ENCODE results near the gene PEAK1.
"Not testable (repeated sequence)": the region's sequence is repeated elsewhere in the genome, so short reads cannot be mapped to it uniquely, and the experiment has no call there.

The PEAK1 gene

DNA sequence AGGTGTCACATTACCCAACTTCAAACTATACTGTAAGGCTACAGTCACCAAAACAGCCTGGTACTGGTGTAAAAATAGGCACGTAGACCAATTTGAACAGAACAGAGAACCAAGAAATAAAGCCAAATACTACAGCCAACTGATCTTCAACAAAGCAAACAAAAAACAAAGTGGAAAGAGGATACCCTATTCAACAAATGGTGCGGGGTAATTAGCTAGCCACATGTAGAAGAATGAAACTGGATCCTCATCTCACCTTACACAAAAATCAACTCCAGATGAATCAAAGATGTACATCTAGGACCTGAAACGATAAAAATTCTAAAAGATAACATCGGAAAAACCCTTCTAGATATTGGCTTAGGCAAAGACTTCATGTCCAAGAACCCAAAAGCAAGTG is 13.1 kb downstream of the PEAK1 start:
- no peak overlapping the region for H4K12ac ChIP-seq (ENCODE audit: low read depth, low read length)

DNA sequence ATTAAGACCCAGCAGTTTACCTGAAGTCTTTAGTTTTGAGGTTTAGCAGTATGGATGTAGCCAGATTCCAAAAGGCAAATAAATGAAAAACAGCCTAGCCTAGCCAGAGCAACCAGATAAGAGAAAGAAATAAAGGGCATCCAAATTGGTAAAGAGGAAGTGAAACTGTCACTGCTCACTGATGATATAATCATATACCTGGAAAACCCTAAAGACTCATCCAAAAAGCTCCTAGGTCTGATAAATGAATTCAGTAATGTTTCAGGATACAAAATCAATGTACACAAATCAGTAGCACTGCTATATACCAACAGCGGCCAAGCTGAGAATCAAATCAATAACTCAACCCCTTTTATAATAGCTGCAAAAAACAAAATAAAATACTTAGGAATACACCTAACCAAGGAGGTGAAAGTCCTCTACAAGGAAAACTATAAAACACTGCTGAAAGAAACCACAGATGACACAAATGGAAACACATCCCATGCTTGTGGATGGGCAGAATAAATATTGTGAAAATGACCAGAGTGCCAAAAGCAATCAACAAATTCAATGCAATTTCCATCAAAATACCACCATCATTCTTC is 13.6 kb downstream of the PEAK1 start:
- H3K27ac ChIP-seq (ENCODE audit: low read depth, low read length); H3K9me3 ChIP-seq (ENCODE audit: insufficient read depth, low read depth, low read length); H2BK5ac ChIP-seq (ENCODE audit: low read depth, low read length, poor library complexity); H3K79me2 ChIP-seq (ENCODE audit: control insufficient read depth, insufficient read depth, low read length, poor library complexity); H3K4ac ChIP-seq (ENCODE audit: low read depth, low read length); H3K23ac ChIP-seq (ENCODE audit: low read length); H2AFZ ChIP-seq (ENCODE audit: insufficient read depth, low read length, poor library complexity); H3K27me3 ChIP-seq (ENCODE audit: insufficient read depth, low read length); H3K4me1 ChIP-seq (ENCODE audit: control insufficient read depth in 1 of 2, insufficient read depth in 2 of 2, low read length in 2 of 2); H2BK120ac ChIP-seq (ENCODE audit: insufficient read depth, low read length, poor library complexity); H4K12ac ChIP-seq (ENCODE audit: low read depth, low read length); H2AK5ac ChIP-seq (ENCODE audit: low read length); H3K4me2 ChIP-seq (ENCODE audit: low read length); H3K36me3 ChIP-seq (ENCODE audit: control insufficient read depth in 1 of 2, insufficient read depth in 2 of 2, low read length in 2 of 2); H3K14ac ChIP-seq (ENCODE audit: low read length); H4K91ac ChIP-seq (ENCODE audit: low read depth, low read length); H3K18ac ChIP-seq (ENCODE audit: low read length); H3K9ac ChIP-seq (ENCODE audit: low read length); DNase-seq; H3K4me3 ChIP-seq (ENCODE audit: low read depth, low read length); H2BK12ac ChIP-seq (ENCODE audit: low read length); H4K8ac ChIP-seq (ENCODE audit: low read depth, low read length); H3K79me1 ChIP-seq (ENCODE audit: low read length): not testable (repeated sequence)
- WGBS (ENCODE audit: extremely low coverage, insufficient coverage, insufficient read length) = no CpG with 5 or more reads among the region's 1 CpG

More for the DNA sequence above, 13.1 kb downstream of the PEAK1 start:
- Histone ChIP-seq H3K9me3 (ENCODE audit: insufficient read depth, low read depth, low read length) (no peaks in the 10 kb centered on the region), H3K9ac (ENCODE audit: low read length) (no peak overlapping the region), H3K4me1 (ENCODE audit: control insufficient read depth in 1 of 2, insufficient read depth in 2 of 2, low read length in 2 of 2) (peaks cover 2% of the 10 kb centered on the region in 2 experiments), H3K27me3 (ENCODE audit: insufficient read depth, low read length) (no peaks in the 10 kb centered on the region), H3K79me1 (ENCODE audit: low read length) (no peaks in the 10 kb centered on the region), H3K23ac (ENCODE audit: low read length) (no peak overlapping the region), H2BK5ac (ENCODE audit: low read depth, low read length, poor library complexity) (no peak overlapping the region), H3K27ac (ENCODE audit: low read depth, low read length) (no peak overlapping the region), H3K4me2 (ENCODE audit: low read length) (no peak overlapping the region), H3K14ac (ENCODE audit: low read length) (no peak overlapping the region), H3K4me3 (ENCODE audit: low read depth, low read length) (no peak overlapping the region), H2AK5ac (ENCODE audit: low read length) (no peak overlapping the region), H3K18ac (ENCODE audit: low read length) (no peak overlapping the region), H4K91ac (ENCODE audit: low read depth, low read length) (no peak overlapping the region), H2AFZ (ENCODE audit: insufficient read depth, low read length, poor library complexity) (no peak overlapping the region), H2BK12ac (ENCODE audit: low read length) (no peak overlapping the region), H3K4ac (ENCODE audit: low read depth, low read length) (no peak overlapping the region), H3K79me2 (ENCODE audit: control insufficient read depth, insufficient read depth, low read length, poor library complexity) (peaks cover 2% of the 10 kb centered on the region), H4K8ac (ENCODE audit: low read depth, low read length) (no peak overlapping the region), H2BK120ac (ENCODE audit: insufficient read depth, low read length, poor library complexity) (no peak overlapping the region), H3K36me3 (ENCODE audit: control insufficient read depth in 1 of 2, insufficient read depth in 2 of 2, low read length in 2 of 2) (peaks cover 0 to 1% of the 10 kb centered on the region in 2 experiments)
- WGBS (ENCODE audit: extremely low coverage, insufficient coverage, insufficient read length) = no CpG with 5 or more reads among the region's 4 CpGs
- no peak for DNase-seq

DNA sequence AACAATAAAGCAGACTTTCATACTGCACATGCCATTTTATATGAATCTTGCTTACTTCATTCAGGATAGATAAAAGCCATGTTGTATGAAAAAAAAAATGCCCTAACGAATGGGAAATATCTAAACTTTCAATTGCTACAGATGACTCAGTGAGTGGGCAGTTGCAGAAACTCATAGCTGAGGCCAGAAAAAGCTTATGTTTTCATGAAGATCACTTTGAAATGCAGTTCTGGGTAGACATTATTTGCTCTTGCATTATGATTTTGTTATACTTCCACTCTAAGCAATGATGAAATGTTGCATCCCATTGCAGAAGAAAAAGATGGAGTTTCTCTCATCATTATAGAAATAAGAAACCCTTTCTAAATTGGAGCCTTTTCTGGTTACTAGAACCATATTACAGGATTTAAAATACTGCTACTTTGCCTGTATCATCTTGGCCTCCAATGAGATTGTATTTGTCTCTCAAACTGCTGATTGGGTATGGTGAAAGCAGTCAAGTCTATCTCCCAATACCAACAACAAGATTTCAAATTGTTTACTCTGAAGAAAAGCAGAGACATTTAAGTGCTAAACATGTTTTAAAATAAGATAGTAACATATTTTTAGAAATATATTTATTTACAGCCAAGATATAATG is 17.0 kb downstream of the PEAK1 start:
- no peak overlapping the region for H4K12ac ChIP-seq (ENCODE audit: low read depth, low read length)
- no peak overlapping the region for H3K14ac ChIP-seq (ENCODE audit: low read length)
- H3K27me3 ChIP-seq (ENCODE audit: insufficient read depth, low read length) = no peaks in the 10 kb centered on the region
- H3K79me2 ChIP-seq (ENCODE audit: control insufficient read depth, insufficient read depth, low read length, poor library complexity) = no peaks in the 10 kb centered on the region
- H3K9ac ChIP-seq (ENCODE audit: low read length) = no peak overlapping the region
- no peak overlapping the region for H3K27ac ChIP-seq (ENCODE audit: low read depth, low read length)
- no peak overlapping the region for H3K4me3 ChIP-seq (ENCODE audit: low read depth, low read length)
- no peak overlapping the region for H3K4me2 ChIP-seq (ENCODE audit: low read length)
- no CpG with 5 or more reads among the region's 1 CpG for WGBS (ENCODE audit: extremely low coverage, insufficient coverage, insufficient read length)
- no peaks in the 10 kb centered on the region for H3K4me1 ChIP-seq (ENCODE audit: control insufficient read depth in 1 of 2, insufficient read depth in 2 of 2, low read length in 2 of 2)
- H2AK5ac ChIP-seq (ENCODE audit: low read length) = no peak overlapping the region
- H2BK12ac ChIP-seq (ENCODE audit: low read length) = no peak overlapping the region
- peaks cover 0 to 1% of the 10 kb centered on the region in 2 experiments for H3K36me3 ChIP-seq (ENCODE audit: control insufficient read depth in 1 of 2, insufficient read depth in 2 of 2, low read length in 2 of 2)
- no peak overlapping the region for H2BK5ac ChIP-seq (ENCODE audit: low read depth, low read length, poor library complexity)
- no peak overlapping the region for H3K23ac ChIP-seq (ENCODE audit: low read length)
- no peak overlapping the region for H2BK120ac ChIP-seq (ENCODE audit: insufficient read depth, low read length, poor library complexity)
- H4K8ac ChIP-seq (ENCODE audit: low read depth, low read length) = no peak overlapping the region
- H3K18ac ChIP-seq (ENCODE audit: low read length) = no peak overlapping the region
- no peak overlapping the region for H2AFZ ChIP-seq (ENCODE audit: insufficient read depth, low read length, poor library complexity)
- no peaks in the 10 kb centered on the region for H3K79me1 ChIP-seq (ENCODE audit: low read length)
- no peak overlapping the region for H4K91ac ChIP-seq (ENCODE audit: low read depth, low read length)
- no peaks in the 10 kb centered on the region for H3K9me3 ChIP-seq (ENCODE audit: insufficient read depth, low read depth, low read length)
- DNase-seq = no peak
- no peak overlapping the region for H3K4ac ChIP-seq (ENCODE audit: low read depth, low read length)

- H3K23ac ChIP-seq (ENCODE audit: low read length) = no peak overlapping the region
- no peaks in the 10 kb centered on the region for H3K27me3 ChIP-seq (ENCODE audit: insufficient read depth, low read length)
- H3K36me3 ChIP-seq (ENCODE audit: control insufficient read depth in 1 of 2, insufficient read depth in 2 of 2, low read length in 2 of 2) = peaks cover 0 to 1% of the 10 kb centered on the region in 2 experiments
- H3K27ac ChIP-seq (ENCODE audit: low read depth, low read length) = no peak overlapping the region
- H3K9ac ChIP-seq (ENCODE audit: low read length) = no peak overlapping the region
- H2BK120ac ChIP-seq (ENCODE audit: insufficient read depth, low read length, poor library complexity) = no peak overlapping the region
- H3K4me2 ChIP-seq (ENCODE audit: low read length) = no peak overlapping the region
- no peak overlapping the region for H2BK12ac ChIP-seq (ENCODE audit: low read length)
- DNase-seq = no peak
- no peak overlapping the region for H4K12ac ChIP-seq (ENCODE audit: low read depth, low read length)
- H4K8ac ChIP-seq (ENCODE audit: low read depth, low read length) = no peak overlapping the region
- no peaks in the 10 kb centered on the region for H3K9me3 ChIP-seq (ENCODE audit: insufficient read depth, low read depth, low read length)
- WGBS (ENCODE audit: extremely low coverage, insufficient coverage, insufficient read length) = no CpG with 5 or more reads among the region's 1 CpG
- H3K4ac ChIP-seq (ENCODE audit: low read depth, low read length) = no peak overlapping the region
- H2AK5ac ChIP-seq (ENCODE audit: low read length) = no peak overlapping the region
- H2BK5ac ChIP-seq (ENCODE audit: low read depth, low read length, poor library complexity) = no peak overlapping the region
- H3K79me2 ChIP-seq (ENCODE audit: control insufficient read depth, insufficient read depth, low read length, poor library complexity) = no peaks in the 10 kb centered on the region
- no peak overlapping the region for H2AFZ ChIP-seq (ENCODE audit: insufficient read depth, low read length, poor library complexity)
- H3K18ac ChIP-seq (ENCODE audit: low read length) = no peak overlapping the region
- no peak overlapping the region for H3K14ac ChIP-seq (ENCODE audit: low read length)
- H3K79me1 ChIP-seq (ENCODE audit: low read length) = no peaks in the 10 kb centered on the region
- H4K91ac ChIP-seq (ENCODE audit: low read depth, low read length) = no peak overlapping the region
- no peaks in the 10 kb centered on the region for H3K4me1 ChIP-seq (ENCODE audit: control insufficient read depth in 1 of 2, insufficient read depth in 2 of 2, low read length in 2 of 2)
- H3K4me3 ChIP-seq (ENCODE audit: low read depth, low read length) = no peak overlapping the region
These were observed 19.6 kb downstream of the PEAK1 start for GRCh38 chr15:77400258-77400657.

Measured in trophoblast cell (in vitro differentiated cells and primary cell).